Measurements from ENCODE around the gene RPSA. TPM values are rescaled to one million over a fixed set of nuclear protein-coding genes. Genes with fewer than 3 reads are reported as not detected.

RPSA gene
- total RNA-seq, 1 experiment from 2014 or later: 1,562 TPM

DNA sequence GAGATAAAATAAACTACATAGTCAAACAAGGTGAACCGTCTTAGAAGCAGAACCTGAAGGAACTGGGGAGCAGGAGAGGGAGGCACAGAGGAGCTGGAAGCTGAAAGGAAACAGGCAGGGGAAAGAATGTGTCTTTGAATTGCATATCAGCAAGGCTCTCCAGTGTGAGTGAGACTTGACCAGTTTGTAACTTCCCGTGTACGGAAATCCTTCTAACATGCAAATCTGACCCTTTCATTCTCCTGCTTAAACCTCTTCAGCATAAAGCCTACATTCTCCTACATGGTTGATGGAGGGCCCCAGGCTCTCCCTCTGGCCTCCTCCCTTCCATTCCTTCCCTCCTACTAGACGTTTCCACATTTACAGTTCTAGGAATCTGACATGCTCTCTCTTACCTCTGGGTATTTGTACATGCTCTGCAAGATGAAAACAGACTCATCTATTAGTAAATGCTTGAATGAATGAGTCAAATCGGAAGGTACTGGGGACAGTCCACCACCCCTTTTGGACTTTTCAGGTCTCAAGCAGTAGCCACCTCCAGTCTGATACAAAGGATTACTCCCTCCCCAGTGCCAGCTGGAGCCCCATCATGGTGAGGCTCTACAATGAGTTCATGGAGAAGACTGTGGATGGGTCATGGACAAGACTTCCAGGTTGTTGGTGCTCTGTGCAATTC, 29.4 kb upstream of the RPSA start:
- CTCF ChIA-PET: no interaction called here

DNA sequence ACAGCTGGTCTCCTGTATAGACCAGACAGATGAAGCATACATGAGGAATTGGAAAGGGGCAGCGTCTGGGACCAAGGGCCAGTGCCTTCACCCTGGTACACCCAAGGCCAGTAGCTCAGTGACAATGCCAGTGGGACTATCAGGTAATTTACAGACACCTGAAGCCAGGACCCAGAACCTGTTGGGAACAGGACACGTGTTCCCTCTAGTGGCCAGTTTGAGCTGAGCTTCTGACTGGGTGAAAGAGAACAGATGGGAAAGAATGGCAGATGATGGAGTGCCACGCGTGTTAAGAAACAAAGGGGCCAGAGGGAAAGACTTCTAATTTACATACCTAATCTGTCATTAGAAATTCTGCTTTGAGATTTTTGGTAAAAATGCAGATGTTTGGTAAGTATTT, 28.4 kb upstream of the RPSA start:
- H3K27me3 Mint-ChIP-seq (ENCODE audit: insufficient read depth, unreplicated experiment): no peaks in the 10 kb centered on the region
- no peak overlapping the region for H3K27ac Mint-ChIP-seq (ENCODE audit: unreplicated experiment)
- DNase-seq: peak; percentile 67 to 68
- intact Hi-C loops (cut with micrococcal nuclease; ENCODE audit: unreplicated experiment): loop anchor here (1.0 kb wide), 2 partner anchors 90 to 188 kb away; no protein-coding TSS in a partner anchor
- no peaks in the 10 kb centered on the region for H3K4me1 Mint-ChIP-seq (ENCODE audit: low read depth, unreplicated experiment)
- TF ChIP-seq, protein P1, sequence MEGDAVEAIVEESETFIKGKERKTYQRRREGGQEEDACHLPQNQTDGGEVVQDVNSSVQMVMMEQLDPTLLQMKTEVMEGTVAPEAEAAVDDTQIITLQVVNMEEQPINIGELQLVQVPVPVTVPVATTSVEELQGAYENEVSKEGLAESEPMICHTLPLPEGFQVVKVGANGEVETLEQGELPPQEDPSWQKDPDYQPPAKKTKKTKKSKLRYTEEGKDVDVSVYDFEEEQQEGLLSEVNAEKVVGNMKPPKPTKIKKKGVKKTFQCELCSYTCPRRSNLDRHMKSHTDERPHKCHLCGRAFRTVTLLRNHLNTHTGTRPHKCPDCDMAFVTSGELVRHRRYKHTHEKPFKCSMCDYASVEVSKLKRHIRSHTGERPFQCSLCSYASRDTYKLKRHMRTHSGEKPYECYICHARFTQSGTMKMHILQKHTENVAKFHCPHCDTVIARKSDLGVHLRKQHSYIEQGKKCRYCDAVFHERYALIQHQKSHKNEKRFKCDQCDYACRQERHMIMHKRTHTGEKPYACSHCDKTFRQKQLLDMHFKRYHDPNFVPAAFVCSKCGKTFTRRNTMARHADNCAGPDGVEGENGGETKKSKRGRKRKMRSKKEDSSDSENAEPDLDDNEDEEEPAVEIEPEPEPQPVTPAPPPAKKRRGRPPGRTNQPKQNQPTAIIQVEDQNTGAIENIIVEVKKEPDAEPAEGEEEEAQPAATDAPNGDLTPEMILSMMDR (IDR thresholded peaks at IDR 0.05; ENCODE audit: insufficient read depth in 1 of 2, low read depth in 1 of 2, low read length in 1 of 2, severe bottlenecking in 1 of 2, unreplicated experiment in 1 of 2): peak; percentile 63 to 87
- no TSS peak for BruUV-seq (replicated peaks)
- no peaks in the 10 kb centered on the region for H3K9me3 Mint-ChIP-seq (ENCODE audit: unreplicated experiment)
- Histone ChIP-seq H3K27me3 (replicated peaks; ENCODE audit: control insufficient read depth, insufficient read depth, low read length) (no peaks in the 10 kb centered on the region), H3K4me3 (ENCODE audit: low read depth, low read length) (no peak overlapping the region), H3K9me3 (no peaks in the 10 kb centered on the region), H3K4me1 (peaks cover 15% of the 10 kb centered on the region), H3K36me3 (ENCODE audit: control insufficient read depth, insufficient read depth, low read length) (no peaks in the 10 kb centered on the region)
- no peak overlapping the region for H3K4me3 Mint-ChIP-seq (ENCODE audit: unreplicated experiment)
- peaks cover 1% of the 10 kb centered on the region for H3K36me3 Mint-ChIP-seq (ENCODE audit: insufficient read depth, unreplicated experiment)
- ChIA-PET POLR2A (no interaction called here), CTCF (interaction anchor here (0.6 to 2.5 kb wide), 10 partner anchors 17 to 252 kb away, joined by 3 to 29 read pairs (median 4); no protein-coding TSS in a partner anchor)

More for the DNA sequence above, 29.4 kb upstream of the RPSA start:
- TF ChIP-seq, protein P1 (IDR thresholded peaks at IDR 0.05; ENCODE audit: insufficient read depth in 1 of 2, low read depth in 1 of 2, low read length in 1 of 2, severe bottlenecking in 1 of 2, unreplicated experiment in 1 of 2): no peak
- Histone ChIP-seq H3K4me1 (peaks cover 11% of the 10 kb centered on the region; the same call in 1 of the 2 replicates), H3K9me3 (no peaks in the 10 kb centered on the region), H3K36me3 (ENCODE audit: control insufficient read depth, insufficient read depth, low read length) (no peaks in the 10 kb centered on the region), H3K4me3 (ENCODE audit: low read depth, low read length) (no peak overlapping the region), H3K27me3 (replicated peaks; ENCODE audit: control insufficient read depth, insufficient read depth, low read length) (no peaks in the 10 kb centered on the region)
- H3K4me3 Mint-ChIP-seq (ENCODE audit: unreplicated experiment): no peak overlapping the region
- H3K27ac Mint-ChIP-seq (ENCODE audit: unreplicated experiment): no peak overlapping the region
- H3K36me3 Mint-ChIP-seq (ENCODE audit: insufficient read depth, unreplicated experiment): no peaks in the 10 kb centered on the region
- no peak for DNase-seq
- no peaks in the 10 kb centered on the region for H3K9me3 Mint-ChIP-seq (ENCODE audit: unreplicated experiment)
- intact Hi-C loops (cut with micrococcal nuclease; ENCODE audit: unreplicated experiment): no loop called here
- H3K27me3 Mint-ChIP-seq (ENCODE audit: insufficient read depth, unreplicated experiment): no peaks in the 10 kb centered on the region
- no TSS peak for BruUV-seq (replicated peaks)
- H3K4me1 Mint-ChIP-seq (ENCODE audit: low read depth, unreplicated experiment): no peaks in the 10 kb centered on the region
- POLR2A ChIA-PET: no interaction called here

DNA sequence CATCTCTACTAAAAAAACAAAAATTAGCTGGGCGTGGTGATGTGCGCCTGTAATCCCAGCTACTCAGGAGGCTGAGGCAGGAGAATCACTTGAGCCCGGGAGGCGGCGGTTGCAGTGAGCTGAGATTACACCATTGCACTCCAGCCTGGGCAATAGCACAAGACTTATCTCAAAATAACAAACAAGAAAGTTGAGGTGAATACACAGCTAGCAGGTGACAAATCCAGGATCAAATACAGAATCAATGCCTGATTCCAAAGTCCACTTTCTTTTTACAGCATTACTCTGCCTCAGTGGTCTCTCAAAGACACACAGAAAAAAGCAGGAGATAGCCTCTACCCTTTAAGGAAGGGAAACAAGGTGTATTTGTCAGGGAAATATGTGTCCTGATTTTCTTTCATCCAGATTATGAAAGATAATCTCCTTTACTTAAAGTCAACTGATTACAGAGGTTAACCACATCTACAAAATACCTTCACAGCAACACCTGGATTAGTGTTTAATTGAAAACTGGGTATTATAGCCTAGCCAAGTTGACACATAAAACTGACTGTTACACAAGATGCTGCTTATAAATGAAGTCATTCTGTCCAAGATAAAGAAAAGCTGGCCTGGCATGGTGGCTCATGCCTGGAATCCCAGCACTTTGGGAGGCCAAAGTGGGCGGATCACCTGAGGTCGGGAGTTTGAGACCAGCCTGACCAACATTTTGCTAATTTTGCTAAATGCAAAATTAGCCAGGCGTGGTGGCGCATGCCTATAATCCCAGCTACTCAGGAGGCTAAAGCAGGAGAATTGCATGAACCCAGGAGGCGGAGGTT, 27.4 kb upstream of the RPSA start:
- Mint-ChIP-seq H3K4me3 (ENCODE audit: unreplicated experiment) (no peak overlapping the region), H3K9me3 (ENCODE audit: unreplicated experiment) (no peaks in the 10 kb centered on the region), H3K4me1 (ENCODE audit: low read depth, unreplicated experiment) (no peaks in the 10 kb centered on the region), H3K27me3 (ENCODE audit: insufficient read depth, unreplicated experiment) (no peaks in the 10 kb centered on the region), H3K27ac (ENCODE audit: unreplicated experiment) (no peak overlapping the region), H3K36me3 (ENCODE audit: insufficient read depth, unreplicated experiment) (peaks cover 12% of the 10 kb centered on the region)
- Histone ChIP-seq H3K27me3 (replicated peaks; ENCODE audit: control insufficient read depth, insufficient read depth, low read length) (no peaks in the 10 kb centered on the region), H3K9me3 (no peaks in the 10 kb centered on the region), H3K4me3 (ENCODE audit: low read depth, low read length) (no peak overlapping the region), H3K4me1 (peaks cover 15% of the 10 kb centered on the region), H3K36me3 (ENCODE audit: control insufficient read depth, insufficient read depth, low read length) (no peaks in the 10 kb centered on the region)
- CTCF ChIA-PET: interaction anchor here (2.5 kb wide), 1 partner anchor 91 kb away, joined by 29 read pairs; no protein-coding TSS in a partner anchor
- DNase-seq: peak in 1 of 2 experiments; percentile 27
- no TSS peak for BruUV-seq (replicated peaks)
- intact Hi-C loops (cut with micrococcal nuclease; ENCODE audit: unreplicated experiment): loop anchor here (1.0 kb wide), 2 partner anchors 91 to 189 kb away; no protein-coding TSS in a partner anchor
- TF ChIP-seq, protein P1 (IDR thresholded peaks at IDR 0.05; ENCODE audit: insufficient read depth in 1 of 2, low read depth in 1 of 2, low read length in 1 of 2, severe bottlenecking in 1 of 2, unreplicated experiment in 1 of 2): no peak
- POLR2A ChIA-PET: no interaction called here

Data from Caco-2 (cell line).